Fibroblast of villous mesenchyme (primary cell): ENCODE results near the gene SDF4. TPM values are rescaled to one million over a fixed set of nuclear protein-coding genes. Genes with fewer than 3 reads are reported as not detected.
A peak's percentile ranks its signal among the peaks of the same experiment; 100 is the strongest.

Experiments used
- DNase-seq: peaks from one replicate; pipeline ENCODE4 v3.0.0-alpha.2; 2010; ENCODE audit warnings: low read depth
- H3K4me3 ChIP-seq: 2 replicates; pipeline ENCODE4 v1.5.1; 2011; ENCODE audit warnings: low read depth, mild to moderate bottlenecking, low read length
- CTCF ChIP-seq: IDR thresholded peaks from 2 replicates; pipeline ENCODE4 v1.5.1; 2012; ENCODE audit warnings: low read depth, mild to moderate bottlenecking, low read length; ENCODE audit not compliant: insufficient read depth
- total RNA-seq: library from RNA; depleted of rRNA; stranded (reverse); fragments of >200 nt; gene quantifications from 2 replicates; pipeline ENCODE4 v1.2.3, GENCODE V29; 2012

SDF4 gene
- total RNA-seq, 1 donor = 88.9 TPM

GRCh38 chr1:1203561-1204424 is 28.0 kb downstream of the SDF4 start:
- H3K4me3 ChIP-seq = no peak overlapping the region
- no peak for TF ChIP-seq CTCF
- no peak for DNase-seq

- H3K4me3 ChIP-seq = no peak overlapping the region
- TF ChIP-seq CTCF = no peak
- no peak for DNase-seq
Measured at GRCh38 chr1:1202831-1203560, 28.8 kb downstream of the SDF4 start.

GRCh38 chr1:1200876-1201810 is 30.7 kb downstream of the SDF4 start:
- peak; percentile 37 for DNase-seq
- no peak for TF ChIP-seq CTCF
- peak overlapping the region; percentile 47 for H3K4me3 ChIP-seq

GRCh38 chr1:1199961-1200875 is 31.6 kb downstream of the SDF4 start:
- H3K4me3 ChIP-seq = no peak overlapping the region
- DNase-seq = no peak
- no peak for TF ChIP-seq CTCF

GRCh38 chr1:1199141-1199960 is 32.5 kb downstream of the SDF4 start:
- no peak for DNase-seq
- no peak overlapping the region for H3K4me3 ChIP-seq
- TF ChIP-seq CTCF = no peak
